GM18868 (cell line): ENCODE results near the gene CFAP61.
A peak's percentile ranks its signal among the peaks of the same experiment; 100 is the strongest.
"Not testable (repeated sequence)": the region's sequence is repeated elsewhere in the genome, so short reads cannot be mapped to it uniquely, and the experiment has no call there.

Experiments used
- ATAC-seq: cut with Tn5 transposase; IDR thresholded peaks from one replicate; pipeline ENCODE4 v1.9.1; 2021; ENCODE audit warnings: mild to moderate bottlenecking, moderate library complexity; ENCODE audit not compliant: unreplicated experiment

Gene CFAP61

GRCh38 chr20:20205862-20206236 lies 153.5 kb downstream of the CFAP61 start:
- no peak for ATAC-seq

GRCh38 chr20:20206788-20207187 lies 154.5 kb downstream of the CFAP61 start:
- ATAC-seq, result no peak

- ATAC-seq, result no peak
These were observed 155.0 kb downstream of the CFAP61 start for GRCh38 chr20:20207291-20207690.

GRCh38 chr20:20207872-20208271 lies 155.5 kb downstream of the CFAP61 start:
- peak; percentile 79 for ATAC-seq

GRCh38 chr20:20209684-20210083 lies 157.4 kb downstream of the CFAP61 start:
- no peak for ATAC-seq

GRCh38 chr20:20210327-20210726 lies 158.0 kb downstream of the CFAP61 start:
- ATAC-seq, result no peak

GRCh38 chr20:20210943-20211273 lies 158.6 kb downstream of the CFAP61 start:
- ATAC-seq, result no peak

- no peak for ATAC-seq
These were observed 159.1 kb downstream of the CFAP61 start for GRCh38 chr20:20211274-20211987.

- ATAC-seq, result no peak
These were observed 159.7 kb downstream of the CFAP61 start for GRCh38 chr20:20211988-20212518.

GRCh38 chr20:20212675-20213096 lies 160.4 kb downstream of the CFAP61 start:
- ATAC-seq, result no peak

- ATAC-seq, result no peak
These were observed 161.3 kb downstream of the CFAP61 start for GRCh38 chr20:20213526-20214121.

- no peak for ATAC-seq
These were observed 162.5 kb downstream of the CFAP61 start for GRCh38 chr20:20214757-20215275.

GRCh38 chr20:20215976-20216727 lies 163.8 kb downstream of the CFAP61 start:
- ATAC-seq, result peak; percentile 75

GRCh38 chr20:20216941-20217340 lies 164.6 kb downstream of the CFAP61 start:
- ATAC-seq, result no peak

- ATAC-seq, result no peak
These were observed 165.3 kb downstream of the CFAP61 start for GRCh38 chr20:20217621-20218020.

- not testable (repeated sequence) for ATAC-seq
These were observed 165.8 kb downstream of the CFAP61 start for GRCh38 chr20:20218106-20218505.

GRCh38 chr20:20219016-20219415 lies 166.7 kb downstream of the CFAP61 start:
- no peak for ATAC-seq

- ATAC-seq, result no peak
These were observed 167.8 kb downstream of the CFAP61 start for GRCh38 chr20:20220134-20220533.

- no peak for ATAC-seq
These were observed 171.6 kb downstream of the CFAP61 start for GRCh38 chr20:20223981-20224380.

GRCh38 chr20:20224806-20225205 lies 172.5 kb downstream of the CFAP61 start:
- no peak for ATAC-seq

GRCh38 chr20:20225325-20226043 lies 173.2 kb downstream of the CFAP61 start:
- no peak for ATAC-seq
